Lung (tissue), 12 donors: Measurements from ENCODE around the gene TDRKH. TPM values are rescaled to one million over a fixed set of nuclear protein-coding genes. Genes with fewer than 3 reads are reported as not detected.

Experiments used
- ATAC-seq: fragments of 200-7000 bp; cut with Tn5 transposase; one replicate; pipeline ENCODE4 v1.9.1; 2020; ENCODE audit warnings: moderate number of reproducible peaks; ENCODE audit not compliant: insufficient read depth, low FRiP score
- DNase-seq, 3 donors: peaks; one replicate each; pipeline ENCODE4 v3.0.0-alpha.2; 2013 to 2017
- H3K27ac ChIP-seq, 2 donors: one replicate each; pipeline ENCODE4 v1.5.1; 2013; ENCODE audit warnings: mild to moderate bottlenecking in 2 of 2, moderate library complexity in 2 of 2, control low read depth in 1 of 2, inconsistent platforms in 1 of 2, low read depth in 1 of 2, low read length in 1 of 2
- H3K27me3 ChIP-seq, 3 donors: one replicate each; pipeline ENCODE4 v1.5.1; 2013; ENCODE audit warnings: low read length in 2 of 3; ENCODE audit not compliant: control insufficient read depth in 3 of 3, insufficient read depth in 3 of 3
- H3K36me3 ChIP-seq, 4 donors: one replicate each; pipeline ENCODE4 v1.5.1; 2013; ENCODE audit warnings: low read length in 4 of 4, mild to moderate bottlenecking in 1 of 4, moderate library complexity in 1 of 4; ENCODE audit not compliant: control insufficient read depth in 4 of 4, insufficient read depth in 4 of 4
- H3K4me1 ChIP-seq, 5 donors: one replicate each; pipeline ENCODE4 v1.5.1; 2013; ENCODE audit warnings: low read length in 5 of 5, mild to moderate bottlenecking in 2 of 5, moderate library complexity in 1 of 5; ENCODE audit not compliant: control insufficient read depth in 5 of 5, insufficient read depth in 5 of 5
- H3K4me3 ChIP-seq: one replicate; pipeline ENCODE4 v1.5.1; 2013; ENCODE audit warnings: mild to moderate bottlenecking, control low read depth, moderate library complexity
- H3K9ac ChIP-seq, 2 donors: one replicate each; pipeline ENCODE4 v1.5.1; 2013; ENCODE audit warnings: low read length in 2 of 2, control low read depth in 1 of 2; ENCODE audit not compliant: insufficient read depth in 1 of 2
- H3K9me3 ChIP-seq, 4 donors: one replicate each; pipeline ENCODE4 v1.5.1; 2013; ENCODE audit warnings: low read length in 3 of 4, mild to moderate bottlenecking in 1 of 4, moderate library complexity in 1 of 4; ENCODE audit not compliant: control insufficient read depth in 4 of 4, insufficient read depth in 3 of 4
- CTCF ChIP-seq: IDR thresholded peaks from 2 replicates; pipeline ENCODE4 v1.5.1; 2012; ENCODE audit warnings: mild to moderate bottlenecking; ENCODE audit errors: control extremely low read depth, extremely low read depth
- WGBS, 2 donors: extraction: QIAGEN DNeasy Blood & Tissue Kit; methylation state at CpG; one replicate each; pipeline ENCODE4 v1.1.7; 2013; 5-methylcytosine and 5-hydroxymethylcytosine counted together
- polyA plus RNA-seq, 2 donors: library from polyadenylated mRNA; stranded (reverse); fragments of 200-250 nt; gene quantifications; one replicate each; pipeline ENCODE4 v1.2.1, GENCODE V29; 2013
- total RNA-seq, 2 donors: library from RNA; depleted of rRNA in 1 of 2; stranded (reverse); fragments of >200 nt in 1 of 2; gene quantifications; one replicate each; pipeline ENCODE4 v1.2.1, GENCODE V29; 2014 to 2021
- donor health status: control.
- donor health status: control.
- donor health status: Bipolar disorder and iron deficiency.
- donor health status: healthy.
- donor health status: DM: yes; HTN: yes; CAD: no.

TDRKH gene
- total and polyA plus RNA-seq, 4 donors: 5.6 to 18.1 (median 8.8) TPM

GRCh38 chr1:151733126-151733525, 57.2 kb downstream of the TDRKH start:
- peaks cover 0 to 4% (median 1%) of the 10 kb centered on the region in 4 donors for H3K9me3 ChIP-seq
- ATAC-seq: no peak
- H3K36me3 ChIP-seq: no peaks in the 10 kb centered on the region
- H3K9ac ChIP-seq: no peak overlapping the region
- TF ChIP-seq CTCF: no peak
- no peak overlapping the region for H3K4me3 ChIP-seq
- peaks cover 0 to 11% (median 10%) of the 10 kb centered on the region in 3 donors for H3K27me3 ChIP-seq
- 70 to 75% methylated on average over 3 of the region's 3 CpGs for WGBS, 2 donors
- DNase-seq: no peak
- H3K27ac ChIP-seq: no peak overlapping the region
- H3K4me1 ChIP-seq: no peaks in the 10 kb centered on the region

- H3K9me3 ChIP-seq: no peaks in the 10 kb centered on the region
- H3K36me3 ChIP-seq: no peaks in the 10 kb centered on the region
- H3K4me1 ChIP-seq: peaks cover 0 to 3% (median 0%) of the 10 kb centered on the region in 5 donors
- ATAC-seq (no peak), DNase-seq (no peak)
- peaks cover 3 to 15% (median 13%) of the 10 kb centered on the region in 3 donors for H3K27me3 ChIP-seq
- H3K4me3 ChIP-seq: no peak overlapping the region
- no peak overlapping the region for H3K9ac ChIP-seq
- 79 to 80% methylated on average over 4 of the region's 4 CpGs for whole genome bisulfite sequencing, 2 donors
- TF ChIP-seq CTCF: no peak
- H3K27ac ChIP-seq: no peak overlapping the region
Measured at GRCh38 chr1:151729966-151730291, 60.4 kb downstream of the TDRKH start.

- Histone ChIP-seq H3K27me3 (peaks cover 3 to 15% (median 13%) of the 10 kb centered on the region in 3 donors), H3K36me3 (no peaks in the 10 kb centered on the region), H3K4me3 (no peak overlapping the region), H3K27ac (peak overlapping the region in 1 of 2 donors; percentile 0), H3K4me1 (peaks cover 0 to 3% (median 0%) of the 10 kb centered on the region in 5 donors), H3K9ac (no peak overlapping the region), H3K9me3 (no peaks in the 10 kb centered on the region)
- no peak for DNase-seq
- ATAC-seq: no peak
- no peak for TF ChIP-seq CTCF
- 58 to 67% methylated on average over 10 of the region's 10 CpGs for WGBS, 2 donors
Measured at GRCh38 chr1:151729157-151729965, 60.9 kb downstream of the TDRKH start.
